ENCODE measurements around the gene ITGB7. TPM values are rescaled to one million over a fixed set of nuclear protein-coding genes. Genes with fewer than 3 reads are reported as not detected.
"Not testable (repeated sequence)": the region's sequence is repeated elsewhere in the genome, so short reads cannot be mapped to it uniquely, and the experiment has no call there.

The ITGB7 gene
- total RNA-seq, 1 donor = 1.1 TPM

DNA sequence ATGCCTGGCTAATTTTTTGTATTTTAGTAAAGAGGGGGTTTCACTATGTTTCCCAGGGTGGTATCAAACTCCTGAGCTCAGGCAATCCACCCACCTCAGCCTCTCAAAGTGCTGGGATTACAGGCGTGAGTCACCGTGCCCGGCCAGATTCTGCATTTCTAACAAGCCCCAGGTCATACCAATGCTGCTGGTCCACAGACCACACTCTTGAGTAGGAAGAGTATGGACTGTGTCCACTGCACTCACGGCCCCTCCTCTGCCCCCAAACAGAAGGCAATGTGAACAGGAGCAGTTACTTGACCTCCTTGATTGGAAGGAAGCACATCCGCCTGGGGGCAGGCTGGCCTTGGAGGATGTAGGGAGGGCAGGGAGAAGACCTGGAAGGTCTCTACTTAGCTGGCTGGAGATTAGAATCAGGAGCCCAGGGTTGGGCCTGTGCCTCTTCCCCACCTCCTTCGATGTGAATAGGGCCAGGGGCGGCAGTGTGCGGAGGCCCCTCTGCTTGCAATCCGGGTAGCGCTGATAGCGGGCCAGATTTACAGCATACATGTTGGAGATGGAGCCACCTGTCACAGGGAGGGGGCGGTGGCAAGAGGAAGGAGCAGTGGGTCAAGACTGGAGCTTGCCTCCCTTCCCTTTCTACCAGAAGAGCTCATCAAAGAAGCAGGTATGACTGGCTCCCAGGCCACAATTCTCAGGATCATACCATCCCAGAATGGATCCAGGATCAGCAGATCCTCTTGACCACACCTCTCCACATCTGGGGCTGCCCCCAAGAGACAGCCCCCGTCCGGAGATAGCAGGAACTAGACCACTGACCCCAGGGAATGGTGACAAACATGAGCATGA, 36.0 kb downstream of the ITGB7 start:
- H3K9me3 ChIP-seq (ENCODE audit: low read depth, low read length) = no peaks in the 10 kb centered on the region
- no peaks in the 10 kb centered on the region for H3K27me3 ChIP-seq (ENCODE audit: insufficient read depth, low read length)
- no peak for DNase-seq (ENCODE audit: insufficient read length, low spot score, missing footprints)
- TF ChIP-seq CTCF (IDR thresholded peaks at IDR 0.05; ENCODE audit: extremely low read depth, low read depth, low read length) = no peak
- H3K27ac ChIP-seq (ENCODE audit: low read depth, low read length) = no peak overlapping the region
- H3K36me3 ChIP-seq (ENCODE audit: insufficient read depth, low read length) = peaks cover 13% of the 10 kb centered on the region
- H3K4me1 ChIP-seq (ENCODE audit: insufficient read depth, low read length) = peaks cover 42% of the 10 kb centered on the region
- no peaks in the 10 kb centered on the region for H4K20me1 ChIP-seq (ENCODE audit: insufficient read depth, low read length)
- H3K79me2 ChIP-seq (ENCODE audit: insufficient read depth, low read length) = peaks cover 2% of the 10 kb centered on the region
- H3K4me3 ChIP-seq (ENCODE audit: insufficient read depth, low read length) = no peak overlapping the region
- no peak overlapping the region for H3K4me2 ChIP-seq (ENCODE audit: insufficient read depth, low read length)
- no peak overlapping the region for H2AFZ ChIP-seq (ENCODE audit: low read length)

DNA sequence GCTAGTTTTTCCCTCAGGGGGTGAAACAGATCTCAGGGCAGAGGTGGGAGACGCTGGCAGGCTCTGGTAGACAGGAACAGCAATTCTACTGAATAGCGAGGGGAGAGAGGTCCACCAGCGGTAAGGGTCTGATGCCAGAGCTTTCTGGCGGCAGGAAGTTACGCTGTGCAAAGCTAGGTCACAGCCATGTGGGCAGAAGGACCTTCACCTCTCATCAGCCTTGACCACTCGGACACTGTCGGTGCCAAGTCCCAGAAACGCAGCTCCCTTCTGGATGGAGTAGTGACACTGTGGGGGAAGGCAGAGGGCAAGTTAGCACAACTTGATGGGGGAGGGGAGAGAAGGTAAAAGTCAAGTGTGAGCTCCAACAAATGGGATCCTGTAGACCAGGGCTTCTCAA, 36.8 kb downstream of the ITGB7 start:
- no peaks in the 10 kb centered on the region for H3K9me3 ChIP-seq (ENCODE audit: low read depth, low read length)
- H3K27me3 ChIP-seq (ENCODE audit: insufficient read depth, low read length) = no peaks in the 10 kb centered on the region
- H3K27ac ChIP-seq (ENCODE audit: low read depth, low read length) = no peak overlapping the region

DNA sequence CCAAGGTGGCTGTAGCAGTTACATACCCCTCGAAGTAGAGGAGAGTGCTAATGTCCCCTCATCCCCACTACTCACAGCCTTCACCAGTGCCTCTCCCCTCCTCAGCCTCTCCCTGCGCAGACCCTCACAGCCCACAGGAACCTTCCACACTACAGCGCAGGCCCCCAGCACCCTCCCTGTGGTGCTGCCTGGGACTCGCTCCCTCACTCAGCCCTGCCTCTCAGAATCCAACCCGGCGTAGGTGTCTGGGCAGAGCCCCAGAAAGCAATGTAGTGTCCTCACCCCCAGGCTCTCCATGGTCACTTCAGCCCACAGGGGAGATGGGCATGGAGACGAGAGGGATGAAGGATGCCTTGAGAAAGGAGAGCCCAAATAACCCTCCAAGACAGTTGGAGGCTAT, 37.4 kb downstream of the ITGB7 start:
- no peak overlapping the region for H3K4me2 ChIP-seq (ENCODE audit: insufficient read depth, low read length)
- H3K4me3 ChIP-seq (ENCODE audit: insufficient read depth, low read length) = no peak overlapping the region
- H3K4me1 ChIP-seq (ENCODE audit: insufficient read depth, low read length) = peaks cover 34% of the 10 kb centered on the region
- DNase-seq (ENCODE audit: insufficient read length, low spot score, missing footprints) = peak; percentile 64
- H3K27ac ChIP-seq (ENCODE audit: low read depth, low read length) = no peak overlapping the region
- no peaks in the 10 kb centered on the region for H3K9me3 ChIP-seq (ENCODE audit: low read depth, low read length)
- H2AFZ ChIP-seq (ENCODE audit: low read length) = no peak overlapping the region
- peaks cover 13% of the 10 kb centered on the region for H3K36me3 ChIP-seq (ENCODE audit: insufficient read depth, low read length)
- H3K27me3 ChIP-seq (ENCODE audit: insufficient read depth, low read length) = no peaks in the 10 kb centered on the region
- no peaks in the 10 kb centered on the region for H4K20me1 ChIP-seq (ENCODE audit: insufficient read depth, low read length)
- H3K79me2 ChIP-seq (ENCODE audit: insufficient read depth, low read length) = peaks cover 2% of the 10 kb centered on the region
- no peak for TF ChIP-seq CTCF (IDR thresholded peaks at IDR 0.05; ENCODE audit: extremely low read depth, low read depth, low read length)

More for the DNA sequence above, 36.8 kb downstream of the ITGB7 start:
- Histone ChIP-seq H3K4me2 (ENCODE audit: insufficient read depth, low read length) (no peak overlapping the region), H3K79me2 (ENCODE audit: insufficient read depth, low read length) (peaks cover 2% of the 10 kb centered on the region), H3K4me1 (ENCODE audit: insufficient read depth, low read length) (peaks cover 40% of the 10 kb centered on the region), H3K4me3 (ENCODE audit: insufficient read depth, low read length) (no peak overlapping the region), H3K36me3 (ENCODE audit: insufficient read depth, low read length) (peaks cover 13% of the 10 kb centered on the region), H4K20me1 (ENCODE audit: insufficient read depth, low read length) (no peaks in the 10 kb centered on the region), H2AFZ (ENCODE audit: low read length) (no peak overlapping the region)
- DNase-seq (ENCODE audit: insufficient read length, low spot score, missing footprints) = no peak
- TF ChIP-seq CTCF (IDR thresholded peaks at IDR 0.05; ENCODE audit: extremely low read depth, low read depth, low read length) = no peak

GRCh38 chr12:53166837-53167236, 40.2 kb downstream of the ITGB7 start:
- Histone ChIP-seq H3K9me3 (ENCODE audit: low read depth, low read length) (no peaks in the 10 kb centered on the region), H3K36me3 (ENCODE audit: insufficient read depth, low read length) (peaks cover 13% of the 10 kb centered on the region), H4K20me1 (ENCODE audit: insufficient read depth, low read length) (no peaks in the 10 kb centered on the region), H3K4me1 (ENCODE audit: insufficient read depth, low read length) (peaks cover 11% of the 10 kb centered on the region), H3K4me2 (ENCODE audit: insufficient read depth, low read length) (no peak overlapping the region), H3K79me2 (ENCODE audit: insufficient read depth, low read length) (no peaks in the 10 kb centered on the region), H3K27me3 (ENCODE audit: insufficient read depth, low read length) (no peaks in the 10 kb centered on the region), H2AFZ (ENCODE audit: low read length) (no peak overlapping the region), H3K27ac (ENCODE audit: low read depth, low read length) (no peak overlapping the region), H3K4me3 (ENCODE audit: insufficient read depth, low read length) (no peak overlapping the region)
- no peak for TF ChIP-seq CTCF (IDR thresholded peaks at IDR 0.05; ENCODE audit: extremely low read depth, low read depth, low read length)
- DNase-seq (ENCODE audit: insufficient read length, low spot score, missing footprints) = no peak

DNA sequence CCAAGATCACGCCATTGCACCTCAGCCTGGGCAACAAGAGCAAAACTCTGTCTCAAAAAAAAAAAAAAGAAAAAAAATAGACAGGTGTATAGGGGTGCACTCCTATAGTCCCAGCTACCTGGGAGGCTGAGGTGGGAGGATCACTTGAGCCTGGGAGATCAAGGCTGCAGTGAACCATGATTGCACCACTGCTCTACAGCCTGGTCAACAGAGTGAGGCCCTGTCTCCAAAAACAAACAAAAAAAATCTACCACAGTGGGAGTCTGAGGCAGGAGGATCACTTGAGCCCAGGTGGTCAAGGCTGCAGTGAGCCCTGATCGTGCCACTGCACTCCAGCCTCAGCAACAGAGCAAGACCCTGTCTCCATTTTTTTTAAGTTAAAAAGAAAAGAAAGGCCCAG, 44.0 kb downstream of the ITGB7 start:
- H4K20me1 ChIP-seq (ENCODE audit: insufficient read depth, low read length); H3K9me3 ChIP-seq (ENCODE audit: low read depth, low read length); H3K27me3 ChIP-seq (ENCODE audit: insufficient read depth, low read length); H3K4me1 ChIP-seq (ENCODE audit: insufficient read depth, low read length); DNase-seq (ENCODE audit: insufficient read length, low spot score, missing footprints); H3K4me3 ChIP-seq (ENCODE audit: insufficient read depth, low read length); H3K79me2 ChIP-seq (ENCODE audit: insufficient read depth, low read length); H3K36me3 ChIP-seq (ENCODE audit: insufficient read depth, low read length); H3K4me2 ChIP-seq (ENCODE audit: insufficient read depth, low read length); H3K27ac ChIP-seq (ENCODE audit: low read depth, low read length); H2AFZ ChIP-seq (ENCODE audit: low read length): not testable (repeated sequence)

All from osteoblast (primary cell).